ENCODE measurements around the gene ADCY5. TPM values are rescaled to one million over a fixed set of nuclear protein-coding genes. Genes with fewer than 3 reads are reported as not detected.

Gene ADCY5
- total RNA-seq, 1 donor from 2014 or later: under 0.01 TPM

DNA sequence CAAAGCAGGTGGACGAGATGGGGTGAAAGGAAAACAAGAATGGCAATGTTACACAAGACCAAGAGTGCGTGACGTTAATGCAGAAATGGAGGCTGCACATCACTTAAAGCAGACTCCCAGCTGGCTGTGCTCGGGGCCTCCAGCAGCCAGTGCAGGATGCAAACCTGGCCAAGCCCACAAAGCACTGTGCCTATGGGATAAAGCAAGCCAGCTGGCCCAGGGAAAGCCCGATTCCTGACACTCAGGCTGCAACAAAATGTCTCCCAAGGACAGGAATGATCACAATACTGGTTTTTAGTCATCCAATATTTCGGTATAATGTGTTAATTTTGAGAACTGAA, 161.0 kb downstream of the ADCY5 start:
- DNase-seq (ENCODE audit: low read depth in 2 of 2): no peak

DNA sequence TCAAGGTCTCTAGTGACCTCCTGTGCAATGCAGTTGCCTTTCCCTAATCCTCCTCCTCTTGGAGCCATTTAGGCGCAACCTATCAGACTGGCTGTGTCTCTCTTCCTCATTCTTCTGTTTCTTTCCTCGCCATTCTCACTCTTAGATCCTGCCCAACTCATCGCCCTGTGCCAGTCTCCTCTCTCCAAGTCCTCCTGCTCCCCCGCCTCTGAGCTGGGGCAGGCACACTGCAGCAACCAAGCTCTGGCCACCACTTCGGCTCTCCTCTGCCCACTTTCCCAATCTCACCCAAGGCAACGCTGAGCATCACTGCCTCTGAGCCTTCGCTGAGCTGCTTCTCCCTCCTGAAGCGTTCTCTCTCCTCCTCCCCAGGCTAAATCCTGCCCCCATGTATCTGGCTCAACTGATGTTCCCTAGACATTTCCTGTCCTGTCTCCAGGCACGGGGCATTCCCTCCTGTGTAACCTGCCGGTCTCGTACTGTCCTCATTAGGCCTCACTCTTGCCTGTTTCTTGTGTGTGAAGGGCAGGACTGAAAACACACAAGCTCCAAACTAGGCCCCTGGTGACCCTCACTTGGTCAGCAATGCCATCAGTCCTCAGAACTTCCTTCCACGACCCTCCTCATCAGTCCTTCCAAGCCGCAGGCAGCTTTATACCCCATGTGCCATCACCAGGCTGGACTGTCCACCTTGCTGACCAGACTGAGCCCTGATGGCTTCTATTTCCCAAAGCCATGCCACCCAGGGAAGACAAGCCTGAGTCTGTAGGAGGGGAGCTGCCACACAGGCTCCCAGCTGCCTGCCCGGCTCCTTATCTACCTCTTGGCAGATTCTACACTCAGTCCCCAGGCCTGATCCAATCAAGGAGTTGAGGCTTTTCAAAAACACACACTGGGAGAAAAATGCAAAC, 161.6 kb downstream of the ADCY5 start:
- no peak for DNase-seq (ENCODE audit: low read depth in 2 of 2)

DNA sequence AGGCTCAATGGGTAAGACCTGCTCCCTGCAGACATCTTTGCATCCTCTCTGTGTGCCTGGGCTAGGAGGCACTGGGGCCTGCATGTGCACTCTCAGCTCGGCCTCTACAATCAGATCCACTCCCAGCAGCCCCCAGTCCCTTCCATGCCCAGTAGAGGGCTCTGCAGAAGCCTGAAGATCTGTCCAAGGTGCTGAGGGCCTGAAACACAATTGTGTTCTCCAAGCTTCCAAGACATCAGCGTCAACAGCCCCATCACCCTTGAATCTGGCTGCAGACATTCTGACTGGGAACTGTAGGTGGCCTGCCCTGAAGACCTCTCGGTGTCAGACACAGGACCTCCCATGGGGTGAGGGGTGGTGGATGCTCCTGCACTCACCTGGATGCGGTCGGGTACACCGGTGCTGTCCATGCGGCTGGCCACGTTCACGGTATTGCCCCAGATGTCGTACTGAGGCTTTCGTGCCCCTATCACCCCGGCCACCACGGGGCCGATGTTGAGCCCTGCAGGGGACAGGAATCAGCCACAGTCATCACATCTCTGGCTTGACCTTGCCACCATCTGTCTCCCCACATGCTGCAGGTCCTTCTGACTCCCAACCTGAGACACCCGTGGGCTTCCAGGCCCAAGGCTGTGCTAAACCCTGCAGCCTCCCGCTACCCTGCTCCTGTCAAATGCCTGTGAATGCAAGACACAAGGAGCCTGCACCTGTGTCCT, 162.4 kb downstream of the ADCY5 start:
- DNase-seq (ENCODE audit: low read depth in 2 of 2): peak; percentile 40 to 76

DNA sequence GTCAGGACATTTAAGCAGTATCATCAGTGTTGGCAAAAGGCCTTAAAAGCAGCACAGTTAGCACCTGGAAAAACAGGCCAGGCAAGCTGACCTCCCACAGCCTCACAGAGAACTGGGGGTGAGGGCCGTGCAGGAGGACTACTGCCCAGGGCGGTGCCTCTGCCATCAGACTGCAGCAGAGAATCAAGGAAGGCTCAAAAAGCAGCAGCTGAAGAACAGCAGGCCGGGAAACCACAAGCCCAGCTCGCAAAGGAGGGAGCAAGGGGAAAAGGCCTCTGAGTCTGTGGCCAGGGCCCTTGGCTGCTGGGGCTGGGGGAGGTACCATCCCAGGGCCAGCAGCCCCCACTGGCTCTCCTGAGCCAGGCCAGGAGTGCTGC, 163.0 kb downstream of the ADCY5 start:
- DNase-seq (ENCODE audit: low read depth in 2 of 2): no peak

DNA sequence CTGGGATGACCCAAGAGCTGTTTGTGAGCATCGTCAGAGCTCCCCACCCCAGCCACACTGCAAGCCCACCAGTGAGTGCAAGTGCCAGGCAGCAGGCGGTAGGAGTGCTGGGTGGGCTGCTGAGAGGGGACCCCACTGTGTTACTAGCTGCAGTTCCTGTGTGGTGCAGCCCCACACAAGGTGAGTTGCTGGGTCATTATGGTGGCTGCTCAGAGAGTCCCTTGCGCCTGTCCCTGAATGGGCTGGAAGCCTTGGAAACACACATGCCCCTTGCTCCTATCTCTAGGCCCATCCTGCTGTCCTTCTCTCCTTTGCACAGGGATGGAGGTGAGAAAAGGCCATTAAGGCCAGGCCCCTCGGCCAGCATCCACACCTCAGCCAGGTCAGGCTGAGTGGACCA, 163.4 kb downstream of the ADCY5 start:
- no peak for DNase-seq (ENCODE audit: low read depth in 2 of 2)

DNA sequence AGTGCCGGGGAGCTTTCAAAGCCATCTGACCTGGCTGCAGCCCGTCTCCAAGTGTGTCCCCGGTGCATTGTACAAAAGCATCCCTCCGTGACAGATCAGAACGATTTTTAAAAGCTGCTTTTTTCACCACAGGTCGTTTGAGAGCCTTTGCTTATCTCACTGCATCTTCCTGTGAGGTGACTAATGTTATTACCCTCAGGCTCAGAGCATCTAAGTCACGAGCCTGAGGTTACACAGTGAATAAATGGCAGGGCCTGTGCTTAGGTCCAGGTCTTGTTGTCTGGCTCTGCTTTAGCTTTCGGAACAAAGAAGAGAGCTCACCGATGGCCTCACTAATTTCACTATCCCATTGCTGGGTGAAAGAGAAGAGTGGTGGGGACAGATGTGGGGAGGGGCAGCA, 163.8 kb downstream of the ADCY5 start:
- DNase-seq (ENCODE audit: low read depth in 2 of 2): no peak

DNA sequence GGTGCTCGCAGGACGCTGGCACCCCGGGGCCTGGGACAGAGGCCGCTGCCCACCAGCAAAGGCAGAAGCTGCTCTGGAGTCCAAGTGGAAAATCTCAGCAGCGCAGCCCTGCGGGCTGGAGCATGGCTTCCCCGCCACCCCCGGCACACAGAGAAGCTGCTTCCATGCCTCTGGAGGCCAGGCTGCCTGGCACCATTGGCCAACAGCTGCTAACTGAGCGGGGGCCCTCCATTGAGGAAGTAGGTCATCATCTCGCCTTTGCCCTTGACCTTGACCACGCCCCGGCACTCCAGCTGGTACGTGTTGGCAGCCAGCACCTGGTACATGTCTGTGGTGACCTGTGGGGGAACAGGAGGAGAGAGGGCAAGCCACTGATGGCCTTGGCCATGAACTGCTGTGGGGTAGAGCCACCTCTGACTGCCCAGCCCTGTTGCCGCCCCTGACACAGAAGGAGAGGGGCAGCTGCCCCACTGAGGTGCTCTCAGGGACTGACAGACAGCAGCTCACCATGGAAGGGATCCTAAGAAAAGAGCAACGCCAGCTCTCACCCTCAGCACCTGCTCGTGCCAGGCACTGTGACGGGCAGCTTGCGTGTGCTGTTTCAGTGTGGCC, 164.4 kb downstream of the ADCY5 start:
- DNase-seq (ENCODE audit: low read depth in 2 of 2): no peak

DNA sequence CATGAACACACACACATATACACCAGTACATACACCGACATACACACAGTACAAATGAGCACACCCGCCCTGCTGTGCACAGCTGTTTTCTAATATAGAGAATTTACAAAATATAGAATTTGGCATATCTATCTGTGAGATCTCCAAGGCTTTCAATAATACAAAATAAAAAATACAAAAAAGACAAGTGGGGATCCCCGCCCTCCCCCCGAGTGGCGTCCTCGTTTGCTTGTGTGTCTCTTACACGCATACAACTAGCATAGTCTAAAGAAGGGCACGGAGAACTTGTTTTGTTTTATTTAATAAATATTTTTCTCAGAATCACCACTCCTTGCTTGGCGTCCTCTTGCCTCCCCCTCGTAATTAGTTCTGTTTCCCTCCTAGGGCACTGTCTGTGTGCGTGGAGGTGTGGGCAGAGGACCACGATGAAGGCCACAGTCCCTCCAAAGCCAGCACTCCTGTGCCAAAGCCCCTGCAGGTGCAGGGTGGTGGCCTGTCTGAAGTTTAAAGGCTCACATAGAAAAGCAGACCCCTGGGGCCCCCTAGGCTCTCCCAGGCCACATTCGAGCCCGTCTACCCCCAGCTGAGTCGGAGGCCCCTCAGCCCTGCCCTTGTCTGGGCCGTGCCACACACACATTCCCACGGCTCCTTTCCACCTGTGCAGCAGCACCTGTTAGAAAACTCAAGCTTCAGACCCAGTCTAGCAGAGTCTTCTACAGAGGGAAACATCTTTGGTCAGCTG, 165.1 kb downstream of the ADCY5 start:
- no peak for DNase-seq (ENCODE audit: low read depth in 2 of 2)

DNA sequence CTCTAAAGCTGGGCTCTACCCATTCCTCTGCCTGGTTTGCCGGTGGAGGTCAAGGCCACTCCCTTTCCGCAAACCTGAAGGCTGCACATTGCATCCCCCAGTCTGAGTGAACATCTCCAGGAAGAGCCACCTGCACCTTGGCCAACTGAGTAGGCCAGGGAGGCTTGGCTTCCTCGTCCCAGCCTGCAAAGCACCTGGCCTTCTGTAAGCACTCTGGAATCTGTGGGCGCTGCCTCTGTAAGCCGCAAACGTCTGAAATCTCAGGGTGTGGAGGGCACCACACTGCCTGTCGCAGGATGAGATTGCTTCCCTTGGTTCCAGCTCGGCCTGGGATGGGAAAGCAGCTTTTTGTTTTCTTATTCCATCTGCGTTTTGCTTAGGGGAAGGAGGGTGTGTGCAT, 165.8 kb downstream of the ADCY5 start:
- DNase-seq (ENCODE audit: low read depth in 2 of 2): no peak

DNA sequence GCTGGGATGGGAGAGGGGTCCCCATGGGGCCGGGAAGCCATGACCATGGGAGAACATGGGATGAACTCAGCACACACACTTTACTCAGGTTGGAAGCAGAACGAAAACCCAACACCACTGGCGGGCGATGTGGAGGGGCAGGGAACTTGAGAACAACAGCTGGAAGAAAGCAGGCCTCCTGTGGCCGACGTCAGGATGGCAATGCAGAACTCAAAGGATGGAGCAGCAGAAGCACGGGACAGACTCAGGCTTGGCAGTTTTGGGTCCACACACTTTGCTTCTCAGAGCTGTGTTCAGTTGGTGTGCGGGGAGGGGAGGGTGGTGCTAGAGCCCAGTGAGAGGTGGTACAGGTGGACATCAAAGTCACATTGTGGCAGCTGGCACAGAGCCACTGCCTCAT, 166.4 kb downstream of the ADCY5 start:
- DNase-seq (ENCODE audit: low read depth in 2 of 2): no peak

DNA sequence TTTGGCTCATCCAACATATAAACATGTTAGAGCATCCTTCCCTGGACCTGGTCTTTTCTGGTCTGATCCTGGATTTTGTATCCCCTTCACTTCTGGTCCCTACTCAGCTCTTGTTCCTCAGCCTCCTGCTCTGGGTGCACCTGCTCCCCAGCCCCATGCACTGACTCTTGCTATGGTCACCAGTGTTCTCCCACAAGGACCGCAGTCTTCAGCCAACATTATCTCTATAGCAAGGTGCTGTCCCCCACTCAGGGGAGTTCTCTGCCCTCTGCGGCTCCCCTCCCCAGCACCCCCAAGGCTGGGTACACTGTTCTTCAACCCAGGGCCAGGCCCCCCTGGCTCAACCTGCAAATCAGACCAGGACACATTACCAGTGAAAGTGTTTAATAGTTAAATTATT, 167.0 kb downstream of the ADCY5 start:
- DNase-seq (ENCODE audit: low read depth in 2 of 2): no peak

DNA sequence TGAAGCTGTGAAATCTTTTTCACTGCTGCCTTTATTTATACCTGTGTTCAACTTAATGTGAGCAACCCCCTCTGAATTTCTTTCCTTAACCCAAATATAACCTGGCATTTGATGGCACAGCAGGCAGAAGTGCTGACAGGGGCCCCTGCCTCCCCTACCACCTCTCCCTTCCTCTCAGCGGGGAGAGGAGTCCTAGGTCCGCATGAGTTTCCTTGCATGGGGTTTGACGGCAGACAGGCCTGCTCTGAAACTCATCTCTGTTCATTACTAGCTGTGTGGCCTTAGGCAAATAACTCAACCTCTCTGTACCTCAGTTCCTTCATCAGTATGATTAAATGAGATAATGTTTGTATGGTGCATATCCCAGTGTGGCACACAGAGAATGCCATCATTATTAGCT, 167.5 kb downstream of the ADCY5 start:
- DNase-seq (ENCODE audit: low read depth in 2 of 2): no peak

DNA sequence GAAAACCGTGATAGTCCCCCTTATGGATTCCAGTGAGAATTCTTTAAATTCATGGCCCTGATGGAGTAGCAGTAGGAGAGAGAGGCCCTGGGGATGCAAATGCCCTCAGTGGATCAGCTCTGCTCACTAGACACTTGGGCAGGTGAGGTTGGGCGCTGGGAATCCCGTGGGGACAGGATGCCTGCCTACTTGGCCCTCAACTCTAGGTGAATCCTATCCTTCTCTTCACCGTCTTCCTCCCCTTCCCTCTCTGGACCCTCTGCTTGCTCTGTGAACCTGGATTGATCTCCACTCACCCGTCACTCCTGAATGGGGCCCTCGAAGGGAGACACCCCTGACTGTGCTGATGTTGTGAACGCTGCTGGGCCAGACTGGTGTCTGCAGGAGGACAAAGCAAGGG, 169.8 kb downstream of the ADCY5 start:
- no peak for DNase-seq (ENCODE audit: low read depth in 2 of 2)

DNA sequence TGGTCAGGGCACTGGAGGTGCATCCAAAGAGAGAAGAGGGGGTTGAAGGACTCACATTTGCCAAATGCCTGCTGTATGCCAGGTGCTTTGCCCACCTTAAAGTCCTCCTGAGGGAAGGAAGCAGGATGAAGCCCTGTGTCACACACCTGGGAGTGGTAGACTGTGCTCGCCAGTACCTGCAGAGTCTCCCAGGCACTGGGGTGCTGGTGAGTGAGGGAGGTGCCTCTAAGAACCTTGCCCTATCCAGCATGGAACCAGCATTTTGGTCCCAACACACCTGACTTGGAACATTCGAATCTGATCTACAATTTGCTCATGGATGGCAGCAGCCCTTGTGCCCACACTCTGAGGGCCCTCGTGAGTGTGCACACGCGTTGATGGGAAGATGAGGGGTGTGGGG, 170.4 kb downstream of the ADCY5 start:
- DNase-seq (ENCODE audit: low read depth in 2 of 2): no peak

DNA sequence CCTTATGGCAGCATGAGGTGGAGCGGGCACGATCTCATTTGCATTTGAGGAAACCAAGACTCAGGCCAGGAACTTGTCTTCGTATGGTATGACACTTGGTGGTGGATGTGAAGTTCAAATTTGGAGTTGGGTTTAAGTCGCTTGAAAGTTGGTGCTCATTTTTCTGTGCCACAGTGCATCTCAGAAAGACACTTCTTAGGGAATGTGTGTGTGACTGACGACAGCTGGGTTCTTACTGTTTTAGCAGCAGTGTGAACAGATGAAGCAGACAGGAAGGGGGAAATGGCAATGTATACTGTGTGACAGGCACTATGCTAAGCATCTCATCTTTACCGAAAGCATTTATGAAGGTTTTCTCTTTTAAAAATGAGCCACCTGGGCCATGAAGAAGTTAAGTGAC, 171.8 kb downstream of the ADCY5 start:
- no peak for DNase-seq (ENCODE audit: low read depth in 2 of 2)

DNA sequence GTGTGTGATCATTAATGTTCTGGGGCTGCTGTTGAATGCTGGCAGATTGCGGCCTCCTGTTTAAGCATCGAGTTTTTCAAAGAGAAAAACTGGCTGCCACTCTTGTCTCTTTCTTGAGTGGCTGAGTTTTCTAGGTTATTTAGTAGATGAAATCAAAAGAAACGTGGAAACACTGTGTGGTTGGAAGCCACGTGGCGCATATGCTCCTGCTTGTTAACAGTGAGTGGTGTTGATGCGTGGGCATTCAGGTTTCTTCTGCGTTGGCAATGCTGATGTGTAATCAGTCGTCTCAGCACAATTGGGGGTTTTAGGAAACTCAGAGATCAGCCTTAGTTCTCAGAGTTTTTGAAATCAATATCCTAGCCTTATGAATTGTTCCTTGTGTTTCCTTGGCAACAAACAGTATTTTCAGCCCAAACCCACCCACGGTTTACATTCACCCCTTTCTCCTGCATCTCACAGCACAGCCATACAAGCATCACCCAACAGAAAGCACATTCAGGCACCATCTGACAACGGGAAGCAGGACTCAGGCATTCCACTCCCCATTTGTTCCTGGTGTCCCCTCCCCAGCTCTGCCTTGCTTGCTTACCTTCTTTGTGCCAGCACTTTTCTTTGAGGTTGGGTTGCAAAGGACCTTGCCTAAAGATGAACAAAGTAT, 172.4 kb downstream of the ADCY5 start:
- DNase-seq (ENCODE audit: low read depth in 2 of 2): no peak

DNA sequence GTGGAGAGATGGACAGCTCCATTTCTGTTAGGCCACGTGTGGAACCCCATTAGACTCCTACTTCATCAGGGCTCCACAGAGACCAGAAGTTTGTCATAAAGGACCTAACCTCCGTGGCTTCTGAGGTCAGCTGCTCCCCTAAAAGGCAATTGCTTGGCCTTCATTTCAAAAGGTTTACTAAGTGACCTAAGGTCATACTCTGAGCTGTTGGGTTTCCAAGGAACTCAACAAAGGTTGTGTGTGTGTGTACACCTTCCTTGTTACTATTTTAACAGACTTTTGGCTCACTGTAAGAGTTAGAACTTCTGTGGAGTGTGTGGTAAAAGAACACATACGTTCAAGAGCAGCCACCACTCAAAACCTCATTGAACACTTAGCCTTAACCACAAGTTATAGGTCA, 173.2 kb downstream of the ADCY5 start:
- no peak for DNase-seq (ENCODE audit: low read depth in 2 of 2)

DNA sequence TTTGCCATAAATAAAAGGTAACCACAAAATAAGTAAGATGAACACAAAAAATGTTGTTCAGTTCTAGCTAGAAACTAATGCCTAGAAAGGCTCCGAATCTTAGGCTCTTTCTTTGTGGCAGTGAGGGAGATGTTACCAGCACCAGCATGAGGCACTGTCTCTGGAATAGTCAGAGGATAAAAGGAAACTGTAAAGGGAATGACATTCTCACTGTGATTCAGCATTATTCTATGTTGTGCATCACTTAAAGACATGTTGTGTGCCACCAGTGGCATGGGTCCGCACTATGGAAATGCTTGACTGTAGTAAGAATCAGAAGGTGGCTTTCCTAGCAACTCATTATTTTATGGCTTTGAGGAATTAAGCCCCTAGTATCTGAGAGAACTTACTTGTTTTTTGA, 176.3 kb downstream of the ADCY5 start:
- peak in 1 of 2 donors; percentile 36 for DNase-seq (ENCODE audit: low read depth in 2 of 2)

DNA sequence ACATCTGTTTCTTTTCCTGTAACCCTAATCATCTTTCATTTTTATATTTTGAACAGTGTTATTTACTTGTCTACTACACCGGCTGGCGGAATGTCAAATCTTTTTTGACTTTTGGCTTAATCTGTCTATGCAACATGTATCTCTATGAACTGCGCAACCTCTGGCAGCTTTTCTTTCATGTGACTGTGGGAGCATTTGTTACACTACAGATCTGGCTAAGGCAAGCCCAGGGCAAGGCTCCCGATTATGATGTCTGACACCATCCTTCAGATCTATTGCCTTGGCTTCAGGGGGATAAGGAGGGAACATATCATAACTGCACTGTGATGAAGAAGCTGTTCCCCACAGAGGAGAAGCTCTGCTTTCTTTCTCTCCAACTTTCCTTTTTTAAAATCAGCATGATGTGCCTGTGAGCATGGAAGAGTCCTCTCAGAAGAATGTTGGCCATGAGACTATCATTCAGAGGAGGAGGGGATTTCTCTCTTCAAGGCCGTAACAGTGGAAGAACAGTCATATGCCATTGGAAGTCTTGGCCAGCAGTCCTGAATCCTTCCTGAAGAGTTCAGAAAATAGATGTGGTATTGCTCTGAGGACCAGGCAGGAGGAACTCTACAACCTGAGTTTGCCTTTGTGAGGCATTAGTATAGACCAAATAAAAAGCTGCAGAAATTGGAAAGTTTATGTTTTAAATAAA, 177.3 kb downstream of the ADCY5 start:
- no peak for DNase-seq (ENCODE audit: low read depth in 2 of 2)

DNA sequence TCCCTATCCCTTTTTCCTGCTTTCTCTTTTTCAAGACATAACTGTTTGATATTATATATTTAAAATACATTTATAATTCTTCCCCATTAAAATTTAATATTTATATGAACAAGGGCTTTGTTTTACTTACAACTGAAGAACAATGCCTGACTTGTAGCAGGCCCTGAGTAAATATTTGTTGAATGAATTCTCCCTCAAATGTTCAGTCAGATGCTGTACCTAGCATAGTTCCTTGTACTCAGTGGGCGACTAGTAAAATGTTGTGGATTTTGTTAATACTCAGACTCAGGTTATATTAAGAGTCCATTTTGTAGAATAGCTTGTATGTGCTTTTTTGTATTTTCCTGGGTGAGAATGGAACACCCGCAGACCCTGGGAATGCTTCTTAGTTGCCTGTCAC, 178.1 kb downstream of the ADCY5 start:
- no peak for DNase-seq (ENCODE audit: low read depth in 2 of 2)

DNA sequence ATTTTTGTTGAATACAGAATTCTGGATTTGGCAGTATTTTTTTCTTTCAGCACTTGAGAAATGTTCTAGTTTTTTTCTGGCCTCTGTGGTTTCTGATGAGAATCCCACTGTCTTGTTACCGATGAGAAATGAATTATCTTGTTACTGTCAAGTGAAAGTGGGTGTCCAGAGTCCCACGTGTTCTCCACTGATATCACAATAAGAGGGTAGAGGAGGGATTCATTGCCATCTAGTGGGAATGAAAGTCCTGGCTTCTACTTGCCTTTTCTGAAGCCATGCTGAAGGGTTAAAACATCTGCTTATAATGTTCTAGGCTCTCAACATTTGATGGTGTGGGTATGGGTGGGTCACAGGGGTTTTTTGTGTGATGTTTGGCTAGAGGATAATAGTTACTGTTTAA, 181.1 kb downstream of the ADCY5 start:
- no peak for DNase-seq (ENCODE audit: low read depth in 2 of 2)

Measured in dermis microvascular lymphatic vessel endothelial cell (primary cell).